ENCODE measurements around the gene ATG2A.

DNA sequence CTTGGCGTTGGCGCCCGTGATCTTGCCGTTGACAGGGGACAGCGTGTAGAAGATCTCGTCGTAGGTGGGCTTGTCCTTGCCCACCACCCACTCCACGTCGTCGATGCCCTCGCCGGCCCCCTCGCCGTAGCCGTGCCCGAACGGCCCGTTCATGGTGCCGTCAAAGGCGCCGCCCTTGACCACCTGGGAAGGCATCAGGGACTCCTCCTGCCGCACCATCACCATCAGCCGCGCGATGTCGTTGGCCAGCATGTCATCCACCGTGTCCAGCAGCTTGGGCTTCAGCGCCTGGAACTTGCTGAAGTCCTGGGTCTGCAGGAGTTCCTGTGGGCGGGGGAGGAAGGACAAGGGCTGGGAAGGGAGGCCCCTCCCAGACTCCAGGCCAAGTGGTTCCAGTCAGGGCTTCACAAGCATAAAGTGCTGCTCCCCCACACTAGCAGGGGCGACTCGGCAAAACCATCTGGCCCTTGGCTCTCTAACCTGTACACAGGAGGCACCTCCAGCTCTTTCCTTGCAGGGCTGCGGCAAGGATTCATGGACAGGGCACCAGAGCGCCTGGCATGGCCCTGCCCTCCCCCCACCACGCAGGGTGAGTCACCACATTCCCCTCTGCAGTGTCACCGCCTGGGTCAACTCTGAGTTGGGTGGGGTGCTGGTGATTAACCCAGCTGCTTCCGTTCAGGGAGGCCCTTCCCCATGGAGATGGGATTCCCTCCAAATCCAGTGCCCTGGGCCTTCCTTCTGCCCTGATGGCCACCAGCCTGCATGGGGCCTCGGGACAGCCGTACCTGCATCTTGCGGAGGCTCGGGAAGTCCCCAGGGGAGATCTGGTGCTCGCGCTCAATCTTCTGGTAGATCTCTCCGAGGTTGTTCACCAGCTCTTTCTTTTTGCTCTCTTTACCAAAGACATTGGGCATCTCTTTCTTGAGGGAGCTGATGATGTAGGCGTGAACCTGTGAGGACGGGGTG, 62.2 kb downstream of the ATG2A start:
- TF ChIP-seq, protein P1, sequence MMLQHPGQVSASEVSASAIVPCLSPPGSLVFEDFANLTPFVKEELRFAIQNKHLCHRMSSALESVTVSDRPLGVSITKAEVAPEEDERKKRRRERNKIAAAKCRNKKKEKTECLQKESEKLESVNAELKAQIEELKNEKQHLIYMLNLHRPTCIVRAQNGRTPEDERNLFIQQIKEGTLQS (IDR thresholded peaks at IDR 0.05; ENCODE audit: borderline replicate concordance, extremely low read depth, low read depth, low read length), result no peak
- TF ChIP-seq, protein P2, sequence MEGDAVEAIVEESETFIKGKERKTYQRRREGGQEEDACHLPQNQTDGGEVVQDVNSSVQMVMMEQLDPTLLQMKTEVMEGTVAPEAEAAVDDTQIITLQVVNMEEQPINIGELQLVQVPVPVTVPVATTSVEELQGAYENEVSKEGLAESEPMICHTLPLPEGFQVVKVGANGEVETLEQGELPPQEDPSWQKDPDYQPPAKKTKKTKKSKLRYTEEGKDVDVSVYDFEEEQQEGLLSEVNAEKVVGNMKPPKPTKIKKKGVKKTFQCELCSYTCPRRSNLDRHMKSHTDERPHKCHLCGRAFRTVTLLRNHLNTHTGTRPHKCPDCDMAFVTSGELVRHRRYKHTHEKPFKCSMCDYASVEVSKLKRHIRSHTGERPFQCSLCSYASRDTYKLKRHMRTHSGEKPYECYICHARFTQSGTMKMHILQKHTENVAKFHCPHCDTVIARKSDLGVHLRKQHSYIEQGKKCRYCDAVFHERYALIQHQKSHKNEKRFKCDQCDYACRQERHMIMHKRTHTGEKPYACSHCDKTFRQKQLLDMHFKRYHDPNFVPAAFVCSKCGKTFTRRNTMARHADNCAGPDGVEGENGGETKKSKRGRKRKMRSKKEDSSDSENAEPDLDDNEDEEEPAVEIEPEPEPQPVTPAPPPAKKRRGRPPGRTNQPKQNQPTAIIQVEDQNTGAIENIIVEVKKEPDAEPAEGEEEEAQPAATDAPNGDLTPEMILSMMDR (IDR thresholded peaks at IDR 0.05 in 2 of 3, conservative IDR thresholded peaks at IDR 0.05 in 1 of 3; ENCODE audit: control insufficient read depth in 2 of 3, extremely low read depth in 1 of 3, insufficient read depth in 1 of 3, low read depth in 3 of 3, low read length in 3 of 3), result no peak
- TF ChIP-seq, protein P3, sequence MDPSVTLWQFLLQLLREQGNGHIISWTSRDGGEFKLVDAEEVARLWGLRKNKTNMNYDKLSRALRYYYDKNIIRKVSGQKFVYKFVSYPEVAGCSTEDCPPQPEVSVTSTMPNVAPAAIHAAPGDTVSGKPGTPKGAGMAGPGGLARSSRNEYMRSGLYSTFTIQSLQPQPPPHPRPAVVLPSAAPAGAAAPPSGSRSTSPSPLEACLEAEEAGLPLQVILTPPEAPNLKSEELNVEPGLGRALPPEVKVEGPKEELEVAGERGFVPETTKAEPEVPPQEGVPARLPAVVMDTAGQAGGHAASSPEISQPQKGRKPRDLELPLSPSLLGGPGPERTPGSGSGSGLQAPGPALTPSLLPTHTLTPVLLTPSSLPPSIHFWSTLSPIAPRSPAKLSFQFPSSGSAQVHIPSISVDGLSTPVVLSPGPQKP (IDR thresholded peaks at IDR 0.05; ENCODE audit: low read depth, low read length), result no peak
- TF ChIP-seq, protein P4, sequence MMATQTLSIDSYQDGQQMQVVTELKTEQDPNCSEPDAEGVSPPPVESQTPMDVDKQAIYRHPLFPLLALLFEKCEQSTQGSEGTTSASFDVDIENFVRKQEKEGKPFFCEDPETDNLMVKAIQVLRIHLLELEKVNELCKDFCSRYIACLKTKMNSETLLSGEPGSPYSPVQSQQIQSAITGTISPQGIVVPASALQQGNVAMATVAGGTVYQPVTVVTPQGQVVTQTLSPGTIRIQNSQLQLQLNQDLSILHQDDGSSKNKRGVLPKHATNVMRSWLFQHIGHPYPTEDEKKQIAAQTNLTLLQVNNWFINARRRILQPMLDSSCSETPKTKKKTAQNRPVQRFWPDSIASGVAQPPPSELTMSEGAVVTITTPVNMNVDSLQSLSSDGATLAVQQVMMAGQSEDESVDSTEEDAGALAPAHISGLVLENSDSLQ (IDR thresholded peaks at IDR 0.05), result no peak
- no peak for TF ChIP-seq EZH2 (IDR thresholded peaks at IDR 0.05; ENCODE audit: borderline replicate concordance, control insufficient read depth, low read depth, low read length)
- no peak for TF ChIP-seq DPF2 (IDR thresholded peaks at IDR 0.05)
- TF ChIP-seq RBBP5 (conservative IDR thresholded peaks at IDR 0.05), result no peak
- no peak for TF ChIP-seq MTA3 (IDR thresholded peaks at IDR 0.05; ENCODE audit: borderline replicate concordance, low read length)
- no peak for TF ChIP-seq STAT3 (IDR thresholded peaks at IDR 0.05; ENCODE audit: low read depth, low read length)
- TF ChIP-seq BRCA1 (IDR thresholded peaks at IDR 0.05; ENCODE audit: low read depth, low read length), result no peak
- TF ChIP-seq EP300 (IDR thresholded peaks at IDR 0.05; ENCODE audit: borderline replicate concordance in 1 of 2, control insufficient read depth in 1 of 2, low read depth in 2 of 2, low read length in 2 of 2), result no peak
- TF ChIP-seq RELA (IDR thresholded peaks at IDR 0.05; ENCODE audit: borderline replicate concordance, partially characterized antibody), result no peak
